Measurements from ENCODE around the gene SDCCAG8. TPM values are rescaled to one million over a fixed set of nuclear protein-coding genes. Genes with fewer than 3 reads are reported as not detected.

Gene SDCCAG8
- total RNA-seq, 2 experiments from 2014 or later, result 18.3 to 21.2 TPM

DNA sequence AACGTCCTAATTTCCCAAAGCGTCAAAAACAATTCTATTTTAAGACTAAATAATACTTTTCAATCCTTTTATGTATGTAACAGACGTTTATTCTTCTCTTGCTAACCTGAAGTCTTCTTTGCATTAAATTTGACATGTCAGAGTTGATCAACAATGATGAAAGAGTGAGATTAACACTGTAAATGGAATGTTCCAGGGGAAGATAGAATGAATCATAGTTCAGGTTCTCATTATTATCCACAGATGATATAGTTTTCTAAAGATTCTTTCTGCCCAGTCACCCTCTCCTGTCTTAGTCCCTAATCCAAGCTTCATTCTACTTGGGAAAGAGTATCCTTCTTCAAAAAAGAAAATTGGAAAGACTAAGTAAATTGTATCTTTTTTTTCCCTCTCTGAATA is 38.9 kb downstream of the SDCCAG8 start:
- H3K27ac ChIP-seq (ENCODE audit: low read depth in 1 of 2, low read length in 2 of 2), result no peak overlapping the region
- DNase-seq, result no peak
- Mint-ChIP-seq H3K4me3 (no peak overlapping the region), H3K27me3 (no peaks in the 10 kb centered on the region), H3K4me1 (ENCODE audit: low read depth) (no peaks in the 10 kb centered on the region), H3K9me3 (peaks cover 19% of the 10 kb centered on the region), H3K36me3 (ENCODE audit: low read depth) (peaks cover 99% of the 10 kb centered on the region), H3K27ac (no peak overlapping the region)
- peaks cover 16% of the 10 kb centered on the region for H3K36me3 ChIP-seq (ENCODE audit: insufficient read depth, low read length)
- H3K27me3 ChIP-seq (ENCODE audit: control insufficient read depth in 1 of 2, insufficient read depth in 2 of 2, low read length in 2 of 2), result no peaks in the 10 kb centered on the region
- TF ChIP-seq, protein P1, sequence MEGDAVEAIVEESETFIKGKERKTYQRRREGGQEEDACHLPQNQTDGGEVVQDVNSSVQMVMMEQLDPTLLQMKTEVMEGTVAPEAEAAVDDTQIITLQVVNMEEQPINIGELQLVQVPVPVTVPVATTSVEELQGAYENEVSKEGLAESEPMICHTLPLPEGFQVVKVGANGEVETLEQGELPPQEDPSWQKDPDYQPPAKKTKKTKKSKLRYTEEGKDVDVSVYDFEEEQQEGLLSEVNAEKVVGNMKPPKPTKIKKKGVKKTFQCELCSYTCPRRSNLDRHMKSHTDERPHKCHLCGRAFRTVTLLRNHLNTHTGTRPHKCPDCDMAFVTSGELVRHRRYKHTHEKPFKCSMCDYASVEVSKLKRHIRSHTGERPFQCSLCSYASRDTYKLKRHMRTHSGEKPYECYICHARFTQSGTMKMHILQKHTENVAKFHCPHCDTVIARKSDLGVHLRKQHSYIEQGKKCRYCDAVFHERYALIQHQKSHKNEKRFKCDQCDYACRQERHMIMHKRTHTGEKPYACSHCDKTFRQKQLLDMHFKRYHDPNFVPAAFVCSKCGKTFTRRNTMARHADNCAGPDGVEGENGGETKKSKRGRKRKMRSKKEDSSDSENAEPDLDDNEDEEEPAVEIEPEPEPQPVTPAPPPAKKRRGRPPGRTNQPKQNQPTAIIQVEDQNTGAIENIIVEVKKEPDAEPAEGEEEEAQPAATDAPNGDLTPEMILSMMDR (IDR thresholded peaks at IDR 0.05), result no peak
- H3K4me1 ChIP-seq (ENCODE audit: insufficient read depth, low read length), result no peaks in the 10 kb centered on the region
- peaks cover 17 to 22% of the 10 kb centered on the region in 2 experiments for H3K9me3 ChIP-seq (ENCODE audit: control insufficient read depth in 1 of 2, insufficient read depth in 1 of 2, low read length in 2 of 2)
- ATAC-seq (ENCODE audit: poor library complexity), result no peak
- H3K4me3 ChIP-seq (ENCODE audit: low read length), result no peak overlapping the region
- POLR2A ChIA-PET, result no interaction called here
- intact Hi-C loops (cut with DNase I, micrococcal nuclease), result no loop called here
- CTCF ChIA-PET, result no interaction called here

- Histone ChIP-seq H3K36me3 (ENCODE audit: insufficient read depth, low read length) (no peaks in the 10 kb centered on the region), H3K9me3 (ENCODE audit: control insufficient read depth in 1 of 2, insufficient read depth in 1 of 2, low read length in 2 of 2) (peaks cover under 1 to 25% of the 10 kb centered on the region in 2 experiments), H3K27me3 (ENCODE audit: control insufficient read depth in 1 of 2, insufficient read depth in 2 of 2, low read length in 2 of 2) (no peaks in the 10 kb centered on the region), H3K4me3 (ENCODE audit: low read length) (no peak overlapping the region), H3K27ac (ENCODE audit: low read depth in 1 of 2, low read length in 2 of 2) (no peak overlapping the region), H3K4me1 (ENCODE audit: insufficient read depth, low read length) (no peaks in the 10 kb centered on the region)
- no peak for ATAC-seq (ENCODE audit: poor library complexity)
- Mint-ChIP-seq H3K27me3 (no peaks in the 10 kb centered on the region), H3K4me3 (no peak overlapping the region), H3K4me1 (ENCODE audit: low read depth) (no peaks in the 10 kb centered on the region), H3K36me3 (ENCODE audit: low read depth) (peaks cover 94% of the 10 kb centered on the region), H3K27ac (no peak overlapping the region), H3K9me3 (peaks cover 16% of the 10 kb centered on the region)
- intact Hi-C loops (cut with DNase I, micrococcal nuclease), result no loop called here
- ChIA-PET CTCF (no interaction called here), POLR2A (no interaction called here)
- DNase-seq, result no peak
- TF ChIP-seq, protein P1 (IDR thresholded peaks at IDR 0.05), result no peak
These were observed 43.2 kb downstream of the SDCCAG8 start for GRCh38 chr1:243299069-243299468.

DNA sequence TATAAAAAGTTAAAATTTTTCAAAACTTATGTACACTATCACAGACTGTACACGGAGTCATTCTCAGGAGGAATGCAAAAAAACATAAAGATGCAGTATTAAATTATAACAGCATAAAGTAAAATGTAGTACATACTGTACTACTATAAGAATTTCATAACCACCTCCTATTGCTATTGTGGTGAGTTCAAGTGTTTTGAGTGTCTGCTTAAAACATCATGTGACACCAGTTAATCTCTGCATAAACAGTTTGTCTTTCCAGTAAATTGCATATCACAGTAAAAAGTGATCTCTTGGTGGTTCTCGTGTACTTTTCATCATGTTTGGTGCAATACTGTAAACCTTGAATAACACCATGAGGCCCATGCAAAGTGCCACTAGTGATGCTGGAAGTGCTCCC is 45.2 kb downstream of the SDCCAG8 start:
- Histone ChIP-seq H3K27ac (ENCODE audit: low read depth in 1 of 2, low read length in 2 of 2) (no peak overlapping the region), H3K27me3 (ENCODE audit: control insufficient read depth in 1 of 2, insufficient read depth in 2 of 2, low read length in 2 of 2) (no peaks in the 10 kb centered on the region), H3K4me1 (ENCODE audit: insufficient read depth, low read length) (no peaks in the 10 kb centered on the region), H3K4me3 (ENCODE audit: low read length) (no peak overlapping the region), H3K36me3 (ENCODE audit: insufficient read depth, low read length) (no peaks in the 10 kb centered on the region), H3K9me3 (ENCODE audit: control insufficient read depth in 1 of 2, insufficient read depth in 1 of 2, low read length in 2 of 2) (peaks cover 0 to 17% of the 10 kb centered on the region in 2 experiments)
- intact Hi-C loops (cut with DNase I, micrococcal nuclease), result no loop called here
- ChIA-PET CTCF (no interaction called here), POLR2A (no interaction called here)
- Mint-ChIP-seq H3K27me3 (no peaks in the 10 kb centered on the region), H3K36me3 (ENCODE audit: low read depth) (peaks cover 76% of the 10 kb centered on the region), H3K4me3 (no peak overlapping the region), H3K9me3 (peaks cover 8% of the 10 kb centered on the region), H3K4me1 (ENCODE audit: low read depth) (no peaks in the 10 kb centered on the region), H3K27ac (no peak overlapping the region)
- DNase-seq (no peak), ATAC-seq (ENCODE audit: poor library complexity) (no peak)
- TF ChIP-seq, protein P1 (IDR thresholded peaks at IDR 0.05), result no peak

All from CD4-positive, alpha-beta T cell (primary cell).